GM19463 (cell line): ENCODE data around the gene PITPNB.

Experiments
- ATAC-seq: cut with Tn5 transposase; IDR thresholded peaks from one replicate; pipeline ENCODE4 v1.9.1; 2021; ENCODE audit warnings: mild to moderate bottlenecking, moderate library complexity; ENCODE audit not compliant: unreplicated experiment

Gene PITPNB

GRCh38 chr22:27863001-27863400 lies 56.1 kb downstream of the PITPNB start:
- ATAC-seq, result no peak

- ATAC-seq, result no peak
Measured at GRCh38 chr22:27859336-27859735, 59.7 kb downstream of the PITPNB start.

- no peak for ATAC-seq
Measured at GRCh38 chr22:27858626-27859025, 60.4 kb downstream of the PITPNB start.

GRCh38 chr22:27857443-27857842 lies 61.6 kb downstream of the PITPNB start:
- no peak for ATAC-seq

GRCh38 chr22:27856386-27856785 lies 62.7 kb downstream of the PITPNB start:
- ATAC-seq, result no peak

GRCh38 chr22:27853424-27853823 lies 65.6 kb downstream of the PITPNB start:
- ATAC-seq, result no peak

- no peak for ATAC-seq
Measured at GRCh38 chr22:27851974-27852746, 66.9 kb downstream of the PITPNB start.

GRCh38 chr22:27850000-27850521 lies 69.0 kb downstream of the PITPNB start:
- ATAC-seq, result no peak

- ATAC-seq, result no peak
Measured at GRCh38 chr22:27848005-27848404, 71.1 kb downstream of the PITPNB start.

GRCh38 chr22:27846910-27847309 lies 72.1 kb downstream of the PITPNB start:
- no peak for ATAC-seq

- ATAC-seq, result no peak
Measured at GRCh38 chr22:27846248-27846757, 72.8 kb downstream of the PITPNB start.

GRCh38 chr22:27845644-27846043 lies 73.4 kb downstream of the PITPNB start:
- no peak for ATAC-seq

GRCh38 chr22:27844656-27845591 lies 74.1 kb downstream of the PITPNB start:
- ATAC-seq, result no peak

- ATAC-seq, result no peak
Measured at GRCh38 chr22:27844256-27844655, 74.8 kb downstream of the PITPNB start.

GRCh38 chr22:27843441-27843840 lies 75.6 kb downstream of the PITPNB start:
- ATAC-seq, result no peak

GRCh38 chr22:27842669-27843431 lies 76.2 kb downstream of the PITPNB start:
- no peak for ATAC-seq

GRCh38 chr22:27842201-27842600 lies 76.9 kb downstream of the PITPNB start:
- no peak for ATAC-seq

GRCh38 chr22:27840436-27840835 lies 78.6 kb downstream of the PITPNB start:
- ATAC-seq, result no peak

- ATAC-seq, result no peak
Measured at GRCh38 chr22:27839057-27839660, 79.9 kb downstream of the PITPNB start.

- ATAC-seq, result no peak
Measured at GRCh38 chr22:27836181-27836580, 82.9 kb downstream of the PITPNB start.
